ENCODE measurements around the gene ANKLE1.

ANKLE1 gene

GRCh38 chr19:17332677-17333581 is 51.2 kb downstream of the ANKLE1 start:
- DNase-seq (ENCODE audit: low spot score): no peak
- Histone ChIP-seq H3K4me3 (ENCODE audit: low read length in 2 of 2) (peak overlapping the region; percentile 41 to 88), H2BK15ac (ENCODE audit: low read length) (no peak overlapping the region)

DNA sequence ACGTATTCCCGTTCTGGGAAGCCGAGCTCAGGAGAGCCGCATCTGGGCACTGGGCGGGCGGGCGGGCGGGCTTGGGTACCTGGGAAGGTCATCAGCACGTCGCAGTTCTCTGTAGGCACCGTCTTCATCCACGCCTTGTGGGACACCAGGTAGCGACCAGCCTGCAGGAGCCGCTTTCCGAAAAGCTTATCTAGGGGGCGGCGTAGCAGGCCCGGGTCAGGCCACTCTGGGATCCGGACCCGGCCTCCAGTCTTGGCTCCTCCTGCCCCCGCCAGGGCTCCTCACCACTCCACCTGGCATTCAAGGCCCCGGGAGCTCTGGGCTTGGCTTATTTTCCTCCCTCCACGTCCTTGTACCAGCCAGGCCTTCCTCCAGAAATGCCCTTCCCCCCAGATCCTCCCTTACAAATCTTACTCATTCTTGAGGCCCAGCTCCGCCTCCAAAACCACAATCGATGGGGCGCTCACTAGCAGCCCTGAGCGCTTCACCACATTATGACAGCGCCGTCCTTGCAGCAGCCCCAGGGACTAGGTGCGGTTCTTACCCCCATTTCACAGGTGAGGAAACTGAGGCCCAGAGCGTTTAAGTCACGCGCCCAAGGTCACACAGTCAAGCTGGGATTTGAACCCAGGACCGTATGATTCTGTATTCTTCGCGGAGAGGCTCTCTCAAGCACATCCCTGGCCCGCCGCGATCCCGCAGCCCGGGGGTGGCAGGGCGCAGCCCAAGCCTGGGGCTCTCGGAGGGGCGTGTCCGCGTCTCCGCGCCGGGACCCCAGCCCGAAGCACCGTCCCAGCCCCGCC is 52.1 kb downstream of the ANKLE1 start:
- no peak for DNase-seq (ENCODE audit: low spot score)
- H2BK5ac ChIP-seq (ENCODE audit: low read length): peak overlapping the region; percentile 26
- no CpG with 5 or more reads among the region's 52 CpGs for WGBS, 2 donors (ENCODE audit: extremely low coverage in 2 of 2, insufficient read length in 2 of 2, insufficient replicate concordance in 1 of 2)

More at GRCh38 chr19:17332677-17333581, 51.2 kb downstream of the ANKLE1 start:
- no peak overlapping the region for H3K4me2 ChIP-seq (ENCODE audit: insufficient read depth, low read length, poor library complexity, severe bottlenecking)
- no peak overlapping the region for H2AFZ ChIP-seq (ENCODE audit: low read length)
- H3K9ac ChIP-seq (ENCODE audit: low read depth, low read length, poor library complexity): peak overlapping the region; percentile 66
- H3K4me1 ChIP-seq (ENCODE audit: control insufficient read depth in 2 of 2, insufficient read depth in 1 of 2, low read depth in 1 of 2, low read length in 2 of 2): peaks cover 8 to 15% of the 10 kb centered on the region in 2 donors
- H3K14ac ChIP-seq (ENCODE audit: low read length): peak overlapping the region; percentile 14
- H3K27me3 ChIP-seq (ENCODE audit: control insufficient read depth in 3 of 3, insufficient read depth in 3 of 3, low read depth in 1 of 3, low read length in 3 of 3): peaks cover 0 to 7% (median 0%) of the 10 kb centered on the region in 3 experiments
- H4K91ac ChIP-seq (ENCODE audit: low read depth, low read length, poor library complexity): no peak overlapping the region
- peak overlapping the region; percentile 15 for H3K27ac ChIP-seq (replicated peaks; ENCODE audit: low read length)
- peaks cover 21 to 29% of the 10 kb centered on the region in 2 donors for H3K36me3 ChIP-seq (replicated peaks in 1 of 2; ENCODE audit: control insufficient read depth in 2 of 2, insufficient read depth in 2 of 2, low read length in 2 of 2)
- no peak overlapping the region for H4K8ac ChIP-seq (ENCODE audit: low read depth, low read length)
- peak overlapping the region; percentile 21 for H3K18ac ChIP-seq (ENCODE audit: low read length)
- H2BK5ac ChIP-seq (ENCODE audit: low read length): peak overlapping the region; percentile 26
- H3K4ac ChIP-seq (ENCODE audit: low read length): no peak overlapping the region
- no peak overlapping the region for H2BK120ac ChIP-seq (ENCODE audit: low read depth, low read length)
- peak overlapping the region; percentile 95 for H3K23ac ChIP-seq (ENCODE audit: low read depth, low read length, poor library complexity)
- peaks cover 4% of the 10 kb centered on the region for H3K79me1 ChIP-seq (ENCODE audit: low read depth, low read length)
- WGBS, 2 donors (ENCODE audit: extremely low coverage in 2 of 2, insufficient read length in 2 of 2, insufficient replicate concordance in 1 of 2): no CpG with 5 or more reads among the region's 45 CpGs
- H2AK5ac ChIP-seq (ENCODE audit: low read depth, low read length): peak overlapping the region; percentile 73
- H2BK12ac ChIP-seq (ENCODE audit: low read length): no peak overlapping the region
- peaks cover 3 to 8% of the 10 kb centered on the region in 2 donors for H3K9me3 ChIP-seq (replicated peaks in 1 of 2; ENCODE audit: control insufficient read depth in 2 of 2, insufficient read depth in 1 of 2, low read depth in 1 of 2, low read length in 2 of 2)

DNA sequence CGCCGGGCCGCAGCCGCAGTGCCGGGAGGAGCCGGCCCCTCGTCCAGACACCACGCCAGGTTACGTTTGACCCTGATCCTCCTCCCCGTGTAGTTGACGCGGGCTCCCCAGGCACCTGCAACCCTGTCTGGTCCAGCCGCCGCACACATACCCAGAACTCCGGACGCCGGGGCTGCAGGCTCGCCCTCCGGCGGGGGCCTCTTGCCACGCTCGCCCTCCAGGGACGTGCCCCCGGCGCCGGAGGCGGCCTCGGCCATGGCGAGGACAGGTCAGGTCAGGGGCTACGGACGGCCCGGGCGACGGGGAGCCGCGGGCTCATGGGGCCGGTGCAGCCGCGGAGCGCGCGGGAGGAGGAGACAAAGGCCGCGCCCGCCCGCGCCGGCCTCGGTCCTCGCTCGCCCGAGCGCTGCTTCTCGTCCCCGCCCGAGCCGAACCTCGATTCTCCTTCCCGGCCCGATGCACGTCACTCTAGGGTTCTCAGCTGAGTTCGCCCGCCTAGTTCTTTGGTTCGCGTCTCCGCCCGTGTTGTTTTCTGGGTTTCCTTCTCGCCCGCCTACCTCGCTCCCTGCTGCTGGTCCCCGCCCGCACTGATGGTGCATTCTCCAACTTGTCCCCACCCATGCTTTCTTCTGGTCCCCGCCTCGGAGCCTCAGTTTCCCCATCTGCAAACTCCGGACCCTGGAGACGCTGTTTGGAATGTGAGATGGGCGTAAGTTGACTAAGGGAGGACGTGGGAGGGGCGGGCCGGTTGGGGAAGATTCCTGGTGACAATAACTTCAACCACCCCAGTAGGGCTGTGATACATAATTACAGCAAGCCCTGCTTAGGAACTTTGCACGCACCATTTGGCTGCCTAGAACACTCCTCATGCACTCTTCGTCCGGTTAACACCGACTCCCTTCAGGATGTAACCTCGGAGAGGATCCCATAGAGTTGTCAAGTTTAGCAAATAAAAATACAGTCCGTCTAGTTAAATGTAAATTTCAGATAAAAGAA is 53.0 kb downstream of the ANKLE1 start, which contains the start of gene ANO8:
TSS of gene ANO8 (minus strand) at position 442 of the 996 bp plus-strand sequence. CDS start at position 257, 185 bp downstream.
- peak; percentile 96 for DNase-seq (ENCODE audit: low spot score)
- Histone ChIP-seq H4K91ac (ENCODE audit: low read depth, low read length, poor library complexity) (peak within 1 kb of the TSS; percentile 95), H3K4me1 (ENCODE audit: control insufficient read depth in 2 of 2, insufficient read depth in 1 of 2, low read depth in 1 of 2, low read length in 2 of 2) (peaks cover 15 to 17% of the 10 kb centered on the region in 2 donors), H3K79me1 (ENCODE audit: low read depth, low read length) (peaks cover 7% of the 10 kb centered on the region), H3K23ac (ENCODE audit: low read depth, low read length, poor library complexity) (peak within 1 kb of the TSS; percentile 98), H3K9ac (ENCODE audit: low read depth, low read length, poor library complexity) (peak within 1 kb of the TSS; percentile 100), H3K18ac (ENCODE audit: low read length) (peak within 1 kb of the TSS; percentile 100), H2BK15ac (ENCODE audit: low read length) (peak within 1 kb of the TSS; percentile 85), H2AK5ac (ENCODE audit: low read depth, low read length) (peak within 1 kb of the TSS; percentile 73), H2BK120ac (ENCODE audit: low read depth, low read length) (peak within 1 kb of the TSS; percentile 81), H4K8ac (ENCODE audit: low read depth, low read length) (peak within 1 kb of the TSS; percentile 92), H3K4ac (ENCODE audit: low read length) (peak within 1 kb of the TSS; percentile 99), H2BK5ac (ENCODE audit: low read length) (peak within 1 kb of the TSS; percentile 26), H2BK12ac (ENCODE audit: low read length) (peak within 1 kb of the TSS; percentile 63), H3K27ac (replicated peaks; ENCODE audit: low read length) (peak within 1 kb of the TSS; percentile 85), H3K27me3 (ENCODE audit: control insufficient read depth in 3 of 3, insufficient read depth in 3 of 3, low read depth in 1 of 3, low read length in 3 of 3) (no peaks in the 10 kb centered on the region), H3K9me3 (replicated peaks in 1 of 2; ENCODE audit: control insufficient read depth in 2 of 2, insufficient read depth in 1 of 2, low read depth in 1 of 2, low read length in 2 of 2) (peaks cover 3 to 5% of the 10 kb centered on the region in 2 donors), H2AFZ (ENCODE audit: low read length) (peak within 1 kb of the TSS; percentile 94), H3K4me3 (ENCODE audit: low read length in 2 of 2) (peak within 1 kb of the TSS; percentile 88 to 95), H3K36me3 (replicated peaks in 1 of 2; ENCODE audit: control insufficient read depth in 2 of 2, insufficient read depth in 2 of 2, low read length in 2 of 2) (peaks cover 30 to 39% of the 10 kb centered on the region in 2 donors), H3K4me2 (ENCODE audit: insufficient read depth, low read length, poor library complexity, severe bottlenecking) (peak within 1 kb of the TSS; percentile 87), H3K14ac (ENCODE audit: low read length) (peak within 1 kb of the TSS; percentile 100)
- WGBS, 2 donors (ENCODE audit: extremely low coverage in 2 of 2, insufficient read length in 2 of 2, insufficient replicate concordance in 1 of 2): no CpG with 5 or more reads among the region's 86 CpGs

More for the DNA sequence above, 52.1 kb downstream of the ANKLE1 start:
- Histone ChIP-seq H3K79me1 (ENCODE audit: low read depth, low read length) (peaks cover 8% of the 10 kb centered on the region), H3K9me3 (replicated peaks in 1 of 2; ENCODE audit: control insufficient read depth in 2 of 2, insufficient read depth in 1 of 2, low read depth in 1 of 2, low read length in 2 of 2) (peaks cover 3 to 8% of the 10 kb centered on the region in 2 donors), H3K4me3 (ENCODE audit: low read length in 2 of 2) (peak overlapping the region; percentile 88 to 95), H2AK5ac (ENCODE audit: low read depth, low read length) (peak overlapping the region; percentile 73), H3K27me3 (ENCODE audit: control insufficient read depth in 3 of 3, insufficient read depth in 3 of 3, low read depth in 1 of 3, low read length in 3 of 3) (peaks cover 0 to 7% (median 0%) of the 10 kb centered on the region in 3 experiments), H3K27ac (replicated peaks; ENCODE audit: low read length) (peak overlapping the region; percentile 85), H3K4ac (ENCODE audit: low read length) (peak overlapping the region; percentile 99), H3K9ac (ENCODE audit: low read depth, low read length, poor library complexity) (peak overlapping the region; percentile 100), H4K91ac (ENCODE audit: low read depth, low read length, poor library complexity) (peak overlapping the region; percentile 95), H3K18ac (ENCODE audit: low read length) (peak overlapping the region; percentile 100), H3K4me2 (ENCODE audit: insufficient read depth, low read length, poor library complexity, severe bottlenecking) (peak overlapping the region; percentile 87), H2AFZ (ENCODE audit: low read length) (peak overlapping the region; percentile 94), H4K8ac (ENCODE audit: low read depth, low read length) (no peak overlapping the region), H3K36me3 (replicated peaks in 1 of 2; ENCODE audit: control insufficient read depth in 2 of 2, insufficient read depth in 2 of 2, low read length in 2 of 2) (peaks cover 27 to 36% of the 10 kb centered on the region in 2 donors), H2BK120ac (ENCODE audit: low read depth, low read length) (peak overlapping the region; percentile 81), H3K4me1 (ENCODE audit: control insufficient read depth in 2 of 2, insufficient read depth in 1 of 2, low read depth in 1 of 2, low read length in 2 of 2) (peaks cover 15 to 22% of the 10 kb centered on the region in 2 donors), H2BK12ac (ENCODE audit: low read length) (peak overlapping the region; percentile 63), H2BK15ac (ENCODE audit: low read length) (peak overlapping the region; percentile 85), H3K14ac (ENCODE audit: low read length) (peak overlapping the region; percentile 100), H3K23ac (ENCODE audit: low read depth, low read length, poor library complexity) (peak overlapping the region; percentile 98)
